GM15510 (cell line): ENCODE results near the gene CENPP.

ENCODE experiments used
- POLR2A ChIP-seq: IDR thresholded peaks from 3 replicates; pipeline ENCODE4 v1.6.1; 2011; ENCODE audit warnings: borderline replicate concordance; ENCODE audit not compliant: insufficient read length; ENCODE audit errors: extremely low read depth

The CENPP gene

DNA sequence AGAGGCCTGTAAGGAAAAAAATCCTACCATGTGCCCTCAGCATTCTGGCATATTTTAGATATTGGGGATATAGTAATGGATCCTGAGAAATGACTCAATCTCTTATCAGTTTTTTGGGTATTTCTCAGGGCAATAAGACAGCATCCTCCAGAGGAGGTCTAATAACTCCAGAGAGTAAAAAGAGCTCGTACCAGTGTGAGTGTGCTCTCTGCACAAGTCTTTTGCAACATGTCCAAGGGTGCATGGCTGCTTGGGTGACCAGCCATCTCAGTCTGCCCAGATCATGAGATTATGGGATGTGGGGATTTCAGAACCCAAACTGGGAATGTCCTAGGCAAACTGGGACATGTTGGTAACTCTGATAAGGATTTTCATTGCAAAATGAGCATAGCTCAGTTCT, 141.3 kb downstream of the CENPP start:
- TF ChIP-seq POLR2A, result no peak

DNA sequence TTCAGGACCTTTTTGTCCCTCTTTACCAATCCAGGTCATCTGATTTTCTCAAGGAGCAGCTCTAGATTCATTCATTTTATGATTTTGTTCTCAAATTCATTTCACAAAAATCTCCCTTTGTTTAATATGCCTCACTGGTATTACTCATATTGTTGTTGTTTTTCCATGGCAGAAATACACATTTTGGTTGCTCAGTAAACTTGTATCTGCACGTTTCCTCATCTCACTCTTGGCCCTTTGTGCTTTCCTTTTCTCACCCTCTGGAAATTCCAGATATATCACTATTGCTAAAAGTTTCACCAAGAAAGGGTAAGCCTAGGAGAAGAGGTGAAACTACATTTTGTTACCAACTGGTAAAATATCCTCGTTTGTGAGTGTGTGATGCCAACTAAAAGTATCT, 141.8 kb downstream of the CENPP start:
- no peak for TF ChIP-seq POLR2A

DNA sequence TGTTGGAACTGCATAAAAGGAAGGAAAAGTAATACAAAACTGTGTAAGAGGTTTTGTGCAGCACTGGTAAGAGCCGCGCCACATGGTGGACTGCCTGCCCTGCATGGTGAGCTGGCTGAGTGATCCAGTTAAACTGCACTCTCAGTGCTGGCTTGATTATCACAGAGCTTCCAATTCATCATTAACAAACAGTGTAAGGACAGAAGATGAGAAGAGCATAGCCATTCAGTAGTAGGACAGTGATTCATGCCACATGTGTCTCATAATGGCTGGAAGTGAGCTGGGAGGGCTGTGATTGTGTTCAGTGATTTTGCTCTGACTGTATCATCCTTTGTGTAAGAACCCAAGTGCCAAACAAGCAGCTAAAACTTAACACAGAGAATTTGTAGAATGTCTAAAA, 142.5 kb downstream of the CENPP start:
- no peak for TF ChIP-seq POLR2A

DNA sequence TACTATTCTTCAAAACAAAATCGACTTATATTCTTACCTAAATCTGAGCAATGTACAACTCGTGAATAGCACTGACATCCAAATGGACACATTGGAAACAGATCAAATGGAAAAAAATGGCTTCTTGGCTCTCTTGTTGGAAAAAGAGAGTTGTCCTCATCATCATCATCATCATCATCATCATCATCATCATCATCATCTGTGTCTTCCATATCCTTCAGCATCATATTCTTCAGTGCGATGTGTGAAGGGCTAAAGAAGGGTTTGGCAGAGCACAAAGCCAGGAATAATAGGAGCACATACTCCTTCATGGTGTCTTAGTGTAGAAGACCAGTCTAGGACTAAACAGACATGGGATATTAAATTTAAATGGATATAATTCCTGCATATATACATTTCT, 148.8 kb downstream of the CENPP start:
- TF ChIP-seq POLR2A, result no peak

DNA sequence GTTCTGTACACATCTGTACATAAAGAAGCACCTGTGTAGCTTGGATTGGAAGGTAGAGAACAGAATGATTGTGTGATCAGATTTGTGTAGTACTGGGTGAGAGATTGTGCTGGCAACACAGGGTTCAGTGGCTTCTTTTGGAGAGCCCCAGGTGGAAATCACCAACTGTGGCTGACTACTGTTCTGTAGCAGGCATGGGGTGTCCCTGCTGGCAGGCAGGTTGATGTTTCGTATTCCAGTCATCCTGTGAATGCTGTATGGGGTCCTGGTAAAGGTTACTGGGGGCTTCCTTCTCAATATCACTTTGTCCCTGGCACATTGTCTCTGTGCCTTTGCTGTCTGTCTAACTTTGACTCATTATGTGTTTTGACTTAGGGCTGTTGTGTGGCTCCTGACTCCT, 151.2 kb downstream of the CENPP start:
- no peak for TF ChIP-seq POLR2A

DNA sequence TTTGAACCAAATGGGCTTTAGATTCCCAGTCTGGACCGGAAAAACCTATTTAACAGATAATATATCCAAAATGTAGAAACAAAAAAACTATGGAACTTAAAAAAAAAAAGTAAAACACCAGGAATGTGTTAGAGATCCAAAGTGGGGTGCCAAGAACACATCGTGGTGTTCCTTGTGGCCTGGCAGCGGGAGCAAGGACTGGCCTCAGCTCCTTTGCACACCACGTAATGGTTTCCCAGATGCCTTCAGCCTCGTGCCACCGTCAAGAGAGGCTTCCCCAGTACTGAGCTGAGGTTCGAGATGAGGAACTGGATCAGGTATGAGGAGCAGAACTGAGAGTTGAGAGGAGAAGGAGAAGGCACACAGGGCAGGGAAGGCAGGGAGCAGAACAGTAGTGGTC, 153.0 kb downstream of the CENPP start:
- no peak for TF ChIP-seq POLR2A

DNA sequence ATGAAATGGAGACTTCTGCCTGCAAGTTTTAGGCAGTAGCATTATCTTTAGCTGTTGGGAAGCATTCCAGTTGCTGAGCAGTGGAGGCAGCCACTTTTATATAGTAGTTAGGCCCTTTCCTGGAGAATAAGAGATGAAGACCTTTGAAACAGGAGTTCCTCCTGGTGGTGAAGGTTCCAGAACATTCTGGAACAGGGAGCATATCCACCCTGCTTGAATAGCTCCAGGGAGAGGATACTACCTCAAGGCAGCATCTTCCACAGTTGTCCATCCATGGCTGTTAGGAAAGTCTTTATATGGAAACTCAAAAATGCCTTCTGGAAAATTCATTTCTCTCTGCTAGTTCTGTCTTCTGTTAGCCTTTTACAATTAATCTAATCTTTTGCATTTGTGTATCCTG, 153.6 kb downstream of the CENPP start:
- TF ChIP-seq POLR2A, result no peak

DNA sequence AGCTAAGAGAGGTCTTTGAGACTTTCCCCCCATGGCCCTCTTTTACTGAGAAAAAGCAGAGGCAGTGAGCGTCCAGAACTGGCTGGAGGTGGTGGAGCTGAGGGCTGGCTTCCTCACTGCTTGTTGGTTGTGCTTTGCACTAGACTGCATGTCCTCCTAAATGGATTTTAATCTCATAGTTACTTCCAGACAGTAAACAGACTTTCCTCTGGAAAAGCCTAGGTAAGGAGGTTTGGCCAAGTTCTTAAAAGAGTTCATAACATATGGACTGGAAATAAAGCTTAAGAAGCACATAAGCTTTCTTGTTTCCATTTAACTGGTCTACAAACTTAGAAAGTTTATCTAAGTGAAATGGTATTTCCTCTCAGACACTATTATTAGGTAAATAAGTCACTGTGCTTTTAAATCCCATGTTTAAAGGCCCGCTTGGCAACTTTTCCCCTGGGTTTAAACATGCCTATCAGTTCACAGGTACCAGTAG, 154.6 kb downstream of the CENPP start:
- TF ChIP-seq POLR2A, result no peak

DNA sequence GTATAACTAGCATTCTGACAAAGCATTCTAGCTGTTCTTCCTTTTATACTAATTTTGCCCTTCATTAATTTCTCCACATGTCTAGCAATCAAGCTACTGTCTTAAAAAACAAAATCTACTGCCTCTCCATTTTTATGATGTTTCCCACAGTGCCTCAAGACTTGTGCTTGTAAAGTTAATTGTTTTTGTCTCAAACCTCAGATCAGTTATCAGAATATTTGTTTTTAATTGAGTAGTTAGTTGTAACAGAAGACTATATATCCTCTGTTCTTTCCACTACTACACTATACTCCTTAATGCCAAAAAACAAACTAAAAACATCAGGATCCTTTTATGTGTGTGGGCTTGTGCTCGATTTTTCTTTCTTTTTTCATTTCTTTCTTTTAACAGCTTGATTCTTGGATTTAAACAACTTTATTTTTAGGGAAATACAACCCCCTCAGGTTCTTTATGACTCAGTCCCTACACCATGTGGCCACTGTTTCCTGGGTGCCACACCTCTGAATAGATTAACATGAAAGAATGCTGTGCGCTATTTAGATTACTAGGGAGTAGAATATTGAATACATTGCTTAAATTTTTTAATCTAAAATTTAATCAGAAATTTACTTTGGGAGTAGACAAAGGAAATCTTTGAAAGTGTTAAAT, 155.4 kb downstream of the CENPP start:
- TF ChIP-seq POLR2A, result no peak

DNA sequence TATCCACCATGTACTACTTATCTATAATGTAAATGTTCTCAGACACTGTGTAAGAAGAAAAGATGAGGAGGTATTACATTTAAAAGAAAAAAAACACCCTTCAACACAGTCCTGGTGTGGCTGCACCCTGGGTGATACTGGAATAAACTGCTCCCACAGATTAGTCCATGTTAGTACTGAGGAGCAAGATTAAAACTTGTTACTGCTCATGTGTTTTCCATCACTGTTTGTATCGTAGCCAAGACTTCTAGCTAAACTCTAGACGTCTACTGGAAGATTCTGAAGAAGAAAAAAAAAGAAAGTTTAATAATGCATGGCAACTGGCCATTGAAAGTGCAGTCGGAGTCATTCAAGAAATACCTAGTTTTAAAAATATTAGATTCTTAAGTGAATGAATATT, 156.6 kb downstream of the CENPP start, which contains the start of gene ASPN:
Gene ASPN, minus strand, starts transcription at position 178 of the 400 bp plus-strand sequence.
- TF ChIP-seq POLR2A, result no peak

DNA sequence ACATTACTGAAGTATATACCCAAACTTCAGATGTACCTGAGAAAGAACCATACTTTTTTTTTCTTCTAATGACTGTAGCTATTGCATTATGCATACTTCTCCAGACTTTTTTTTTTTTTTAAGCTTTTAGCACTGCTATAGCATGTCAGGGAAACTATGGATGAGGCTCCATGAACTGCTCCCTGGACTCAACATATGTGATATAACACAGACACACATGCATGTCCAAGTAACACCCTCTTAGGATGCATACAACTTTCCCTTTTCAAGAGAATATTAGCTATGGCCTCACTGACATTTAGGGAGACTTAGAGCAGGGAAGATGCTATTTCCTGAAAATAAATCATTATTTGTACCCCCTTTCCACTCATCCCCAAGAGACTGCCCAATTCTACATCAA, 157.1 kb downstream of the CENPP start:
- no peak for TF ChIP-seq POLR2A

DNA sequence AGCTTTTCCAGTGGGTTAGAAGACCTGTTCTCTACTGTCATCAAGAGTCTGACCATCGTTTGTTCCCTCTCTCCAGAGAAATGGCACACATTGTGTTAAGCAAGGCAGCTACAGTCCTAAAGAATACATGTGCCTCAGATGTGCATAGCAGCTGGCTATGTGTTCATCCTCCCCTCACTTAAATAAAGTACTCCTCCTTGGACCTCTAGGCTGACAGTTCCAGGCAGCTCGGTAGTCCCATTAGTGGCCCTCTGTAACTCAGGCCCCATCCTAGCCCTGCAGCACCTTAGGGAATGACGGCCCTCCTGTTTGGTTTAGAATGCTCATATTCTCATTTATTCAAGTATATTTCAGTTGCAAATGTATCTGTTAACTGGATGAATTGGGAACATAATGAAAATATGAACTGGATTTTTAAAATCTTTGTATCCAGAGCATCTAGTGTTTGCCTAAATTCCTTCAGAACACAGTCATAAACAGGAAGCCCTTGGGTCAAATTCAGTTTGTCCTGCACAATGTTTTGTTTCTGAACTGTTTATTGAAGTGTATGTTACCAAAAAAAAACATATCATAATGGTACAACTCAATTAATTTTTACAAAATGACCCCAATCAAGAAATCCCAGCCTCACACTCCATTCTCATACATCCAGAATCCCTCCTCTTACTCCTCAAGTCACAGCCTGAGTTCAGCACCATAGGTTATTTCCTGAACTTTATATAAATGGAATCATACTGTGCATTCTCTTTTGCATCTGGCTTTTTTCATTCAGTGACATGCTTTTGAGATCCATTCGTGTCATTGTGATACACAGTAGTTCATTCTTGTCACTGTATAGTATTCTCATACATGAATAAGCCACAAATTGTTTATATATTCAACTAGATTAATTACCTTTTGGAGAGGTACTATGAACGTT, 158.1 kb downstream of the CENPP start:
- no peak for TF ChIP-seq POLR2A

DNA sequence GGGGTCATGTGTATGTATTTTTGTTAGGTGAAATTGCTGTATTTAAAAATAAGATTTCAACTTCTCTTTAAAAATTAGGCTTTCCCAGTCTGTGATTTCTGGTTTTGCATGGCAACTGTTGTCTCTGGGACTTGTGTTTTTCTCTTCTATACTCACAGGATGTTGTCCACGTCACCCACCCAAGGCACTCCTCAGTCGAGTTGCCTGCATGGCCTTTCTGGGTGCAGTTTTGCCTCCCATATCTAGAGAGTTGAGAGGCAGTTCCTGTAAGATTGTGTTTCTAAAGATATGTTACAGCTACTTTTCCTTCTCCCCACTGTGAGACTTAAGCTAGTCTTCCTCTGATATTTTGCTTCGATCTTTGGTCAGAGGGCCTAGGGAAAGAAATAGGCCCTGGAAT, 158.8 kb downstream of the CENPP start:
- TF ChIP-seq POLR2A, result no peak

DNA sequence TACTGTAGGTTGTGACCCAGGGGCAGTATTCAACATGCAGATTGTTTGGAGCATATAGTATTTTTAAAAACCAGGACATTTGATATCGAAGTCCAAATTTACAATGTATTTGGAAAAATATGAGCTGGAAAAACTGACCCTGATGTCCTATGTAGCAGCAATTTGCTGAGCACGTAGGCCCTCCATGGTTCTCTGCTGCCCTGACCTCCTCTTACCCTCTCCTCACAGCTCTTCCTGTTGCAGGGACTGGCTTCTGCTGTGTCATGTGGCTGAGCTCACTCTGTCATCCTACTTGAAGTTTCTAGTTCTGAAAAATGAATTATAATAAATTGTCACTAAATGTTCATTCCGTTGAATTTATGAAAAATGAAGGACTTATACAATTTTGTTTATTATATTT, 160.6 kb downstream of the CENPP start:
- TF ChIP-seq POLR2A, result no peak

DNA sequence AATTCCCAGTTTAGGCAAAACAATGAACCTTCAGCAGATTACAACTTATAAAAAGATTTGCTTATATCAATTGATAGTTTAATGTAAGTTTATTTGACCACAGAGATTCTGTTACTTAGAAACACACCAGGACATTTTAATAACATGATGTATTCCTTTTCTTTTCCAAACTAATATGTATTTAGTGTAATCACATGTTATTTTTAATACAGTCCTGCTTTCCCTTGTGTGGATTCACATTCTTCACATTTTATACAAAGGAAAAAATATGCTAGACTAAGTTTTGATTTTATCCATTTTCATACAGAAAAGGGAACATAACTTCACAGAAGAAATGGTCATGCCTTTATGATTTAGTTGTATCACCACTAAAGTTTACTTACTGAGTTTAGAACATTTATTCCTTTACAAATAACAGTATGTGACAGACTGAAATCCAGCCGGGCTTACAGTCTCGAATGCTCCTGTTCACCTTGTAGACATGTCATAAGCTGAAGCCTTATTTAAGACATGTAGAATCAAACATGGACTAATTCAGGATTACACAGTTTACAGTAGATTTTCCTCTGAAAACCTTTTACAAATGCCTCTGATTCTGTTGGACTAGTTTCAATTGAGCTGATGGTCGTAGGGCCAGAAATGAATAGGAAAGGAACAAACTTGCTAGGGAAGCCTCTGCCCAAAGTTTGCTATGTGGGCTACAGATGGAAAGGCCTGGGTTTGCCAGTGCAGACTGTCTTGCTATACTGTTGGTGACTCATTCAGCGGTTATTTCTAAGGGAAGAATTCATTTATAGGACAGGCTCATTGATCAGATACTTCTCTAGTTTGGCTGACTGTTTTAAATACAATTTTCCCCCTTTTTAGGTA, 163.2 kb downstream of the CENPP start:
- TF ChIP-seq POLR2A, result no peak
